ENCODE results near the gene FAM240B.

The FAM240B gene

DNA sequence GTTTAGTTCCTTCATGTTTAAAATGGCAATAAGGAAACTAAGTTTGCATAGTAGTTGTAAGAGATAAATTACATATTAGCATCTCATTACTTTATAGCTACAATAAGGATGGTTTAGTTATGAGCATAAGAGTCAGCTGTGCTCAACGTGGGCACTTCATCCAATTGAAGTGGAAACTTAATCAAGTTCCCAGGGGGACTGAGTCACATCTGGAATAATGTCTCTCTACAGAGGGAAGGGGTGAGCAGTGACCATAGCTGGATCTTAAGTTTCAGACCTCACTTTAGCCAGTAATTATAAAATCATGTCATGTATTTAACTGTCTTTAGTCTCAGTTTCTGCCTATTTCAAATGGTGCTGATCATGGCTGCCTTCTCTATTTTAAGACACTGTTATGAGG is 36.8 kb upstream of the FAM240B start:
- no peak overlapping the region for H3K4me3 ChIP-seq (ENCODE audit: low read depth, low read length)
- no peak for DNase-seq (ENCODE audit: low read depth)
- TF ChIP-seq, protein P1, sequence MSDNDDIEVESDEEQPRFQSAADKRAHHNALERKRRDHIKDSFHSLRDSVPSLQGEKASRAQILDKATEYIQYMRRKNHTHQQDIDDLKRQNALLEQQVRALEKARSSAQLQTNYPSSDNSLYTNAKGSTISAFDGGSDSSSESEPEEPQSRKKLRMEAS (IDR thresholded peaks at IDR 0.05; ENCODE audit: low read depth, low read length): no peak
- TF ChIP-seq MYC (IDR thresholded peaks at IDR 0.05; ENCODE audit: low read depth, low read length): no peak
- TF ChIP-seq POLR2A (IDR thresholded peaks at IDR 0.05; ENCODE audit: extremely low read depth, insufficient read length): no peak
- no peak for TF ChIP-seq CTCF (IDR thresholded peaks at IDR 0.05; ENCODE audit: low read depth, low read length)

GRCh38 chr9:38747941-38748340 is 28.0 kb upstream of the FAM240B start:
- H3K4me3 ChIP-seq (ENCODE audit: low read depth, low read length): no peak overlapping the region
- no peak for DNase-seq (ENCODE audit: low read depth)
- TF ChIP-seq POLR2A (IDR thresholded peaks at IDR 0.05; ENCODE audit: extremely low read depth, insufficient read length) (no peak), MYC (IDR thresholded peaks at IDR 0.05; ENCODE audit: low read depth, low read length) (no peak), CTCF (IDR thresholded peaks at IDR 0.05; ENCODE audit: low read depth, low read length) (no peak)
- TF ChIP-seq, protein P1 (IDR thresholded peaks at IDR 0.05; ENCODE audit: low read depth, low read length): no peak

- no peak for DNase-seq (ENCODE audit: low read depth)
Measured at GRCh38 chr9:38747067-38747466, 27.1 kb upstream of the FAM240B start.

GRCh38 chr9:38746303-38746702 is 26.4 kb upstream of the FAM240B start:
- no peak for DNase-seq (ENCODE audit: low read depth)
- TF ChIP-seq MYC (IDR thresholded peaks at IDR 0.05; ENCODE audit: low read depth, low read length) (no peak), CTCF (IDR thresholded peaks at IDR 0.05; ENCODE audit: low read depth, low read length) (no peak), POLR2A (IDR thresholded peaks at IDR 0.05; ENCODE audit: extremely low read depth, insufficient read length) (no peak)
- TF ChIP-seq, protein P1 (IDR thresholded peaks at IDR 0.05; ENCODE audit: low read depth, low read length): no peak
- H3K4me3 ChIP-seq (ENCODE audit: low read depth, low read length): no peak overlapping the region

More at GRCh38 chr9:38747067-38747466, 27.1 kb upstream of the FAM240B start:
- H3K4me3 ChIP-seq (ENCODE audit: low read depth, low read length): no peak overlapping the region
- TF ChIP-seq, protein P1 (IDR thresholded peaks at IDR 0.05; ENCODE audit: low read depth, low read length): no peak
- TF ChIP-seq POLR2A (IDR thresholded peaks at IDR 0.05; ENCODE audit: extremely low read depth, insufficient read length) (no peak), MYC (IDR thresholded peaks at IDR 0.05; ENCODE audit: low read depth, low read length) (no peak), CTCF (IDR thresholded peaks at IDR 0.05; ENCODE audit: low read depth, low read length) (no peak)

DNA sequence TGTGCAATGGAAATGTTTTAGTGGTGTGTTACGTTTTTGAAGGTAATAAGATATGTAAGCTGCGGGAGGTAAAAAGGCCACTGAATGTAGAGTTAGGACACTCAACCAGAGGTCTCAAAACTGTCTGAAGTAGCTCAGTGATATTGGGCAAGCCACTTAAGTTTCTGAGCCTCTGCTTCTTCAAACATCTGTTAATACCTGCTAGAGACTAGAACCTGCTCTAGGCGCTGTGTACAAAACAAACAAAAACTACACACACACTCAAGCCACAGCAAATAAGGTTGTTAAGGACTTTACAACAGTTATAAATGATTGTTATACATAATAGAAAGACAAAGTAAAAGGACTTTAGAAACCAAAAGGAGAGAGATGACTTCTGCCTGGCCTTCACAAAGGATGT is 24.6 kb upstream of the FAM240B start:
- no peak for DNase-seq (ENCODE audit: low read depth)
- no peak overlapping the region for H3K4me3 ChIP-seq (ENCODE audit: low read depth, low read length)
- no peak for TF ChIP-seq POLR2A (IDR thresholded peaks at IDR 0.05; ENCODE audit: extremely low read depth, insufficient read length)
- no peak for TF ChIP-seq MYC (IDR thresholded peaks at IDR 0.05; ENCODE audit: low read depth, low read length)
- TF ChIP-seq, protein P1 (IDR thresholded peaks at IDR 0.05; ENCODE audit: low read depth, low read length): no peak
- no peak for TF ChIP-seq CTCF (IDR thresholded peaks at IDR 0.05; ENCODE audit: low read depth, low read length)

DNA sequence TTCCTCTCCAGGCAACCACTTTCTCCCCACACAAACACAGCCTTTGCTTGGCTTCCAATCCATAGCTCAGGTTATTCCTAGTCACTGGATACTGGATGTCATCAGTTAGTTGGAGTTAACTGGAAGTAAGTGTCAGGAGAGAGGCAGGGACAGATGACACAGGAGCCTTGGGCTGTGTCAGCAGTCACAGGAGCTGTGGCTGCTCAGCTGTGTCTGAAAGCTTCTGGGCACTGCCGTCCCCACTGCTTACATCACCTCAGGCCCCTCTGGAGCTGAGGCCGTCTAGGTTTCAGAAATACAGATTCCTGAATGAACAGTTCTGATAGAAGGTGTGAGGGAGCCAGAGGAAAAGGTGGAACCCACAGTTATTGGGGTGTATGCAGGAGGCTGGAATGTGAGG is 17.3 kb upstream of the FAM240B start:
- DNase-seq (ENCODE audit: low read depth): no peak
- H3K4me3 ChIP-seq (ENCODE audit: low read depth, low read length): no peak overlapping the region
- no peak for TF ChIP-seq MYC (IDR thresholded peaks at IDR 0.05; ENCODE audit: low read depth, low read length)
- TF ChIP-seq CTCF (IDR thresholded peaks at IDR 0.05; ENCODE audit: low read depth, low read length): no peak
- TF ChIP-seq POLR2A (IDR thresholded peaks at IDR 0.05; ENCODE audit: extremely low read depth, insufficient read length): no peak
- TF ChIP-seq, protein P1 (IDR thresholded peaks at IDR 0.05; ENCODE audit: low read depth, low read length): no peak
